B cell (primary cell): ENCODE results near the gene DGAT2L6.

Source experiments
- CTCF ChIP-seq: fragments of 200-600 bp; IDR thresholded peaks from one replicate; pipeline ENCODE4 v1.8.0; 2022; ENCODE audit warnings: antibody characterized with exemption, mild to moderate bottlenecking
- EZH2 ChIP-seq: IDR thresholded peaks from 2 replicates; pipeline ENCODE4 v1.6.1; 2012; ENCODE audit warnings: borderline replicate concordance, low read depth, mild to moderate bottlenecking, moderate library complexity, low read length; ENCODE audit not compliant: insufficient read depth, poor library complexity, severe bottlenecking

- TF ChIP-seq CTCF, result no peak
- no peak for TF ChIP-seq EZH2
These were observed 47.5 kb upstream of the DGAT2L6 start for GRCh38 chrX:70129816-70130215.
